Kasumi-1 (cell line): ENCODE measurements around the gene MED13L.
A peak's percentile ranks its signal among the peaks of the same experiment; 100 is the strongest.

Source experiments
- DNase-seq, 2 experiments: peaks; one replicate each; lab custom pipeline; 2025; lab: John Stamatoyannopoulos, UW

MED13L gene

DNA sequence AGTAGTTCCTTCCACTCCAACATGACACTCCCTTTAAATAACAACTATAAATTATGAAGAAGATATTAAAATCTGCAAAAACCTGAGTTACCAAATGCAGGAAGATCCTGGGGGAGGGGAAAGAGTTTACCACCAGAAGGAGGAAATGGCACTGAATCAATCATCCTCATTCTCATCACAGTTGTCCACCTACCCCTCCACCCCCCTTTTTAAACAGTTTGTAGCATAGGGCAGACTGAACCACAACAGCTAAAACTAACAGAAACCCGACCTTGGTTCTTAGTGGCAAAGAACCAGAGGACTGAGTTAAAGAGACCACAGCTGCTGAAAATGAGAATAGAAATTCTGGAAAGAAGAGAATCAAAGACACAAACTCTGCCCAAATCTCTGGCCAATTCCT, 189.5 kb downstream of the MED13L start:
- peak; percentile 23 to 27 for DNase-seq

GRCh38 chr12:116087399-116087798, 190.1 kb downstream of the MED13L start:
- peak in 1 of 2 experiments; percentile 27 for DNase-seq

DNA sequence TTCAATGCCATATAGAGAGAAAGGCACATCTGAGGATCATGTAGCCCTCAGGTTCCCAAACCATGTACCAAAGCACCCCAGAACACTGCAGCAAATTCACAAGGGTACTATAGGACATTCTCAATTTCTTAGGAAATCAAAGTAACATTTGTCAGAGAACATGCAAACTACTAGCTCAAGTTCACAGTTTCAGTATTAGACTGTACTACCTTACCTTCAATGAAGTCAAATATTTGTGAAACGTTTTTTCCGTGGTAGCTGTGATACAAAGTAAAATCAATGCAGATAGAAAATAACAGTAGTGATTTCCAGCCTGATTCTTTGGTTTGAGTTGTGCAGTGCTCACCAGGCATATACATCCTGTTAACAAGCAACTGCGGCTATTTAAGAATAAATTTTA, 197.1 kb downstream of the MED13L start:
- no peak for DNase-seq

- DNase-seq: no peak
Measured at GRCh38 chr12:116078396-116078795, 199.1 kb downstream of the MED13L start.

DNA sequence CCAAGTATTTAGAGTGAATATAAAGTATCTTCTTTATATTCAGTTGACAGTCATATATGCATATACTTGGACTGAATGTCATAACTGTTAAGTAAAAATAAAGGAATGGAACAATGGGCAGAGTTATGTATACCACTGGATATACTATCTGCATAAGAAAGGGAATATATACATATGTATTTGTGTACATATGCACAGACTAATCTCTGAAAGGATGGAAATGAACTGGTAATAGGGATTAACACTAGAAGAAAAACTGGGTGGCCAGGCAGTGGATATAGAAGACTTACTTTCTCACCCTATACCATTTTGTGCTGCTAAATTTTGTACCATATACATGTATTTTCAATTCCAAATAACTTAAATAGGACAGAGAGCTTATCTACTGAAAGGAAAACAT, 200.1 kb downstream of the MED13L start:
- no peak for DNase-seq

GRCh38 chr12:116076399-116076798, 201.1 kb downstream of the MED13L start:
- no peak for DNase-seq

GRCh38 chr12:116074686-116075085, 202.8 kb downstream of the MED13L start:
- DNase-seq: no peak

DNA sequence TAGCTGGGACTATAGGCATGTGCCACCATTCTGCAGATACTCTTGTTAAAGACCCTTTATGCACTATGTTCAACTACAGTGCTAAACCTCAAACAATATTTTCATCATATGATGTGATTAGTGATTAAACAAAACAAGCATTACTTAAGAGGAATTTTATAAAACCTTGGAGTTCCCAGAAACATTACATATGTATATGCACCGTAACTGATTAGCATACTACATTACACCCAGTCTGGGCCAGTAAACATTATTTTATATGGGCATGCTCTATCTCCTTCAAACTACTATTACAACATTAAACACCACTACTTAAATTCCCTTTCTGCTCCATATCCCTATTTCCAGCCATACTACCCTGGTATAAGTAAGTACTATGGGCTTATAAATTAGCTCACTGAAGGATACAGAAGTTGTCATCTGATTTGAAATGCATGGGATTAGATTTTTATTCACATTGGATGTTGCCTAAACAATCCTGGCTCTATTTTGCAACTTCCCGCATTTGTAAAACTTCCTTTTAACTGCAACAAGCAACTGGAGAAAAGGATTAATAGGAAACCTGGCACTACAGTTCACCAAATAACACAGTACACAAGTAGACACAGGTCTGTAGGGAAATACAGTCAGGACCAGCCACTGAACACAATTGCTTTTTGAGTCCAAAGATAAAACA, 205.8 kb downstream of the MED13L start:
- no peak for DNase-seq

GRCh38 chr12:116070444-116070843, 207.0 kb downstream of the MED13L start:
- no peak for DNase-seq

DNA sequence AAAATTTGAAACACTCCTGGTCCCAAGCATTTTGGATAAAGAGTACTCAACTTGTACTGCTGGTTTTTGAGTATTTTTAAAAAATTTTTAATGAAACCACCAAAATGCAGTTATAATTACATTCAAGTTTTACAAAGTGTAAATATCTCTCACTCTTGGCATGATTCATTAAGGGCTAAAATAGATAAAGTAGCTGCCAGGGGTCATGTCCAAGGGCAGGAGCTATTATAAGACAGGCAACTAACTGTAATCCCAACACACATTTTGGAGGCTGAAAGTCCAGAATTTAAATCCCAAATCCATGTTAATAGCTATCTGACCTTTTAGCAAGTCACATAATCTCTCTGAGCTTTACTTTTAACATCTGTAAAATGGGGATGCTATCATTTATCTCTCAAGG, 207.6 kb downstream of the MED13L start:
- DNase-seq: no peak

DNA sequence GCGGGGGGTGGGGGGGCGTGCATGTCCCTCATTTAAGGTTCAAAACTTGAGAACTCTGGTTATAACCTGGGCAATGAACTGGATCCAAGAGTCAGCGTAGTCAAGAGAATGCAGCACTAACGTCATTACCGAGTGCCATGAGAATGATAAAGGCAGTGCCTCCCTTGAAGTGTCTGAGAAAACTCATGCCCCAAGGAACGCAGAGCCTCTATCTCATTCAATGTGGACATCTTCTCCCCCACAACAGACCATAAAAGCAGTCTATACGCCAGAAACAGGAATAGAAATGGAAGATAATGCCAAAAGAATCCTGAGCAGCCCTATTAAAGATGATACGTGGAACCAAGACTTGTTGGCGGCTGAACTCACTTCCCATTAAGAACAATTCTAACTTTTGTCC, 208.6 kb downstream of the MED13L start:
- DNase-seq: no peak

DNA sequence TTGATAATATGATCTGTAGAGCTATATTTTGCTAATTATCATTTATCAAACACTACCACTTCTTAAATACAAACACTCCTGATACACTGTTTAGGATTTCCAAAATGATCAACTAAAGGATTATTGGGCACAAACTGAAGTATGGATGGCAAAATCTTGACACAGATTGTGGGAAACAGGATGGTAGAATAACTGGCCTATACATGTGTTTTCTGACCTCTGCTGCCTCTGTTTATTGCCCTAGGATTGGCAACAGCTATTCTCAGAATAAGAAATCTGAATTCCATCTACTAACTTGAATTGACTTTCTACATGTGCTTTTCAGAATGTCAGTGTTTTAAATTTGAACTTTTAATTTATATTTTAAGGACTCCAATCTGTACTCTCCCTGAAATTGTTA, 209.1 kb downstream of the MED13L start:
- no peak for DNase-seq

DNA sequence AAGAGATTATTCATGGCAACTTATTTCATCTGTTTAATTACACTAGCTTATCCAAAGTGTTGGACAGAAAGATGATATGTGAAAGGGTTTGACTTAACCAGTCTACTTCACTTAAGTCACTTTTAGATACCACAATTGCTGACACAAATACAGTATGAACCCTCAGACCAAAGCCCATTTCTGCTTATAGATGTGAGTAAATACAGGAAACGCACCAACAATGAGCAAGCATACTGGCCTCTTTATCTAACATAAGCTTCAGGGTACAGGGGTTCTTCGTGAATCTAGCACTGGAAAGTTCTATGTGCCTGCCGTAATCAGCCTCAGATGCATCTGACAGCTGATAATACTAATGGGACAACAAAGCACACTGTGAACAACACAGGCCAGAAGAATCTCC, 209.6 kb downstream of the MED13L start:
- DNase-seq: no peak

DNA sequence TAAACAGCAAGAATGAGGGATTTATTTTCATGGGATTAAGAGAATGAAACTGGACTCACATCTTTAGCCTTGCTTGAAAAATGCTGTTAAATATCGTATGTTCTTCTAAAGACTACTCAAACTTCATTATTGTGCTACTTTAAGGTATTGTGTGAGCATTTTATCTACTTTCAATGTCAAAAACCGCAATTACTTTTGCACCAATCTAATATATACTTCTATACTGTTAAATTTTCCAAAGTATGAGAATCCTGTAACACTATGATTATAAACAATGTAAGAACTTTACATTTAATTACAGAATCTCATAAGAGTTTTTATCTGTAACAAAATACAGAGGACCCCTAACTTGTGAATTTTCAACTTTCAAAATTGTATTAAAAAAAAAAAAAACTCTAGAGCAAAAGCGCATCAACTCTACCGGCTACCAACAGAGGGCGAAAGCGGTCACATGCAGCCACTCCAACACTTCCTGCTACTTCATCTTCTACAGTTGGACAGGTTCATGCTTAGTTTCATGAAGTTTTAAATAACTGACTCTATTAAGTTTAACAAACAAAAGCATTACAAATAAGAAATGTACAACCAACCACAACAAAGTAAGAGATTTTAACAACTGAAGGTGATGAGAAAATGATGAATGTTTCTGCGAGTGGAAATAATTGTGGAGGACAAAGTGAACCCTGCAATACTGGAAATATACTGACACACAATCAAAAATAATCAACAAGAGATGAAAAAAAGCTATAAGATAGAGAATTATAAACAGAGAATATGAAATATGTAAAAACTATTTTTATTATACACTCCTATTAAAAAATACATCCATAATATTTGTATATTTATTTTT, 210.9 kb downstream of the MED13L start:
- peak; percentile 74 to 79 for DNase-seq

- no peak for DNase-seq
Measured at GRCh38 chr12:116065606-116066005, 211.9 kb downstream of the MED13L start.

DNA sequence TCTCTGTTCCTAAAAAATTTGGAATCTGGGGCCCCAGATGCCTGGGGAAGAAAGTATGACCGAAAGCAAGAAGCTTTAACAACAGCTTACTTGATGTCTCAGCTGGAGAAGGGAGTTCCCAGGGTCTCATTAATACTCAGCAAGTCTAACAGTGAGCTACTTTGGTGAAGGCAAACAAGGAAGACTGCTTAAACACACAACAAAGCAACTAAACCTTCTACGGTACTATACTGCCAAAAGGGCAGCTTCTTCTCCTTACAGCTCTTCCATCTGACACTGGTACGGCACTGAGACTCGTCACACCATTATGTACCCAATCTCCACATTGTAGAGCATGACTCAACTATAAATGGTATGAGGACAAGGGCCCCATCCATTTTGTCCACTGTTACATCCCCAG, 213.0 kb downstream of the MED13L start:
- DNase-seq: no peak

GRCh38 chr12:116062698-116063097, 214.8 kb downstream of the MED13L start:
- no peak for DNase-seq

- peak in 1 of 2 experiments; percentile 22 for DNase-seq
Measured at GRCh38 chr12:116060764-116061163, 216.7 kb downstream of the MED13L start.

- no peak for DNase-seq
Measured at GRCh38 chr12:116059904-116060303, 217.6 kb downstream of the MED13L start.

DNA sequence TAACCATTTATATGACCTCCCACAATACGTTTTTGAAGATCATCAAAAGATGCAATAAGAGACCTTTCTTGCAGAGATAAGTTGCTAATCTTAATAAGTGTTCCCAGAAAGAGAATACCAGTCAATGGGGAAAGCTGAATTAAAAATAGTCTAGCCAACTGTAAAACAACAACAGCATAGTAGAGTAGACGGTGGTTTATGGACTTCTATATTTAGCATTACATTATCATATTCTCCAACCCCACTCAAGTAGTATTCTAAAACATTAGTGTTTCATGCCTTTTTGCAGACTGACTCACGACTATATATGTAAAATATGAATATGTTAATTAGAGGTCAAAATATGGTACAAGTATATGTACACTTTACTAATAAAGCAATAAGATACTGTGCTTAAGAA, 218.9 kb downstream of the MED13L start:
- no peak for DNase-seq

GRCh38 chr12:116057356-116057755, 220.1 kb downstream of the MED13L start:
- no peak for DNase-seq

DNA sequence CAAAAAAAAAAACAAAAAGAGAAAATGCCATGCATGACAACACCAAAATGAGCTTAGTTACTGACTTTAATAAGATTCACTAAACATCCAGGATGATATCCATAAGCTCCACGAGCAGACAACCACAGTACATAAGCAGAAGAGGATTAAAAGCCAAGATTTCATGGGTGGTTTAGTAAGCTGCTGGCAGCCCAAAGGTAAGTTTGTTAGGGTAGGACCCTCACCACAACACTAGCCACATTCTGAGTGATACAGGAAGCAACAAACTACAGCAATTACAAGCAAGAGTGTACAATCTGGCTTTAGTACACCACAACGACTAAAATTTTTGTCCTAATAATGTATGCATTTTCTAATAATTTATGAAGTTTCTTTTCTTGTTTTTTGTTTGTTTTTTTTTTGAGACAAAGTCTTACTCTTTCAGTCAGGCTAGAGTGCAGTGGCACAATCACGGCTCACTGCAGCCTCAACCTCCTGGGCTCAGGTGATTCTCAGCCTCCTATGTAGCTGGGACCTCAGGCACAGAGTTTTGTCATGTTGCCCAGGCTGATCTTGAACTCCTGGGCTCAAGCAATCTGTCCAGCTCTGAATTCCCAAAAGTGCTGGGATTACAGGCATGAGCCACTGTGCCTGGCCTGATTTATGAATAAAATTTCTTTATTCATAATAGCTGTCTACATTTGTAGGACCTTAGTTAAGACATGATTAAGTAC, 221.4 kb downstream of the MED13L start:
- DNase-seq: no peak

DNA sequence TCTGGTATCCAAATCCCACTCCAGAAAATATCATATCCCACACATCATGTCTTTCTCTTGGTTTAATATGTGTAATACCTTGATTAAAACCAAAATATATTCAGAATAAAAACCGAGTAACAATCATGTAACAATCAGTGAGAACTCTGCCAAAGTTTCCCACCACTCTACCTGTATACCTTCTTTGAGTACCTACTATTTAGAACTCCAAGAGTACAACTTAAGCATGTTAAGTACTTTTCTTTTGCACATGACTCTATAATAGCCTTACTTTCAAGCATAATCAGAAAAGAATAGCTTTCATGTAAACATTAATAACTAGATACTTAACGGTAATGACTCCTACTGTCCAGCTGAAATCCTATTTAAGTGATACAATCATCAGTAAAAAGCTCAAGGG, 223.2 kb downstream of the MED13L start:
- no peak for DNase-seq
